ENCODE data around the gene OTUD4.

Gene OTUD4

GRCh38 chr4:145083891-145084605 is 96.3 kb downstream of the OTUD4 start:
- no peak overlapping the region for H3K4me3 ChIP-seq (ENCODE audit: low read depth, low read length)
- no peak for DNase-seq (ENCODE audit: low read depth)
- no peak for TF ChIP-seq CTCF (IDR thresholded peaks at IDR 0.05; ENCODE audit: low read depth, low read length, missing control alignments)

Data from GM12864 (cell line).